Activated CD8-positive, alpha-beta memory T cell treated with anti-CD3 and anti-CD28 coated beads for 24 hours (primary cell): ENCODE data around the gene MMP19.
"Not testable (repeated sequence)": the region's sequence is repeated elsewhere in the genome, so short reads cannot be mapped to it uniquely, and the experiment has no call there.

Experiments
- DNase-seq: peaks from one replicate; pipeline ENCODE4 v3.0.0-alpha.2; 2020

The MMP19 gene

GRCh38 chr12:55842681-55843429, at the start of gene MMP19:
Gene MMP19 (minus strand): TSS chr12:55842936. CDS start chr12:55842830, 106 bp downstream.
- no peak for DNase-seq

- DNase-seq, result no peak
Observed at GRCh38 chr12:55891310-55891709, 48.6 kb upstream of the MMP19 start.

- DNase-seq, result no peak
Observed at GRCh38 chr12:55885113-55885512, 42.4 kb upstream of the MMP19 start.

GRCh38 chr12:55877824-55878223, 35.1 kb upstream of the MMP19 start:
- DNase-seq, result no peak

- DNase-seq, result no peak
Observed at GRCh38 chr12:55875704-55876467, 33.1 kb upstream of the MMP19 start.

GRCh38 chr12:55874443-55874842, 31.7 kb upstream of the MMP19 start:
- no peak for DNase-seq

- not testable (repeated sequence) for DNase-seq
Observed at GRCh38 chr12:55866454-55867004, 23.8 kb upstream of the MMP19 start.

- DNase-seq, result no peak
Observed at GRCh38 chr12:55865327-55865726, 22.6 kb upstream of the MMP19 start.

- DNase-seq, result not testable (repeated sequence)
Observed at GRCh38 chr12:55862931-55863330, 20.2 kb upstream of the MMP19 start.

- no peak for DNase-seq
Observed at GRCh38 chr12:55862286-55862685, 19.6 kb upstream of the MMP19 start.

GRCh38 chr12:55861871-55862270, 19.1 kb upstream of the MMP19 start:
- no peak for DNase-seq

GRCh38 chr12:55861396-55861795, 18.7 kb upstream of the MMP19 start:
- DNase-seq, result no peak

- no peak for DNase-seq
Observed at GRCh38 chr12:55852740-55853139, 10.0 kb upstream of the MMP19 start.

GRCh38 chr12:55850893-55851292, 8.2 kb upstream of the MMP19 start:
- DNase-seq, result no peak

- DNase-seq, result no peak
Observed at GRCh38 chr12:55850401-55850800, 7.7 kb upstream of the MMP19 start.

- no peak for DNase-seq
Observed at GRCh38 chr12:55849616-55850343, 7.0 kb upstream of the MMP19 start.

- no peak for DNase-seq
Observed at GRCh38 chr12:55847603-55848291, 5.0 kb upstream of the MMP19 start.

- DNase-seq, result no peak
Observed at GRCh38 chr12:55847033-55847432, 4.3 kb upstream of the MMP19 start.

- DNase-seq, result no peak
Observed at GRCh38 chr12:55845785-55846496, 3.2 kb upstream of the MMP19 start.

- no peak for DNase-seq
Observed at GRCh38 chr12:55845361-55845760, 2.6 kb upstream of the MMP19 start.

- no peak for DNase-seq
Observed at GRCh38 chr12:55844961-55845360, 2.2 kb upstream of the MMP19 start.

GRCh38 chr12:55843431-55843830, 695 bp upstream of the MMP19 start:
- DNase-seq, result no peak
